GM19467 (cell line): ENCODE data around the gene PNRC1.
"Not testable (repeated sequence)": the region's sequence is repeated elsewhere in the genome, so short reads cannot be mapped to it uniquely, and the experiment has no call there.

Experiments
- ATAC-seq: cut with Tn5 transposase; IDR thresholded peaks from one replicate; pipeline ENCODE4 v1.9.1; 2021; ENCODE audit warnings: mild to moderate bottlenecking, moderate library complexity; ENCODE audit not compliant: unreplicated experiment

PNRC1 gene

DNA sequence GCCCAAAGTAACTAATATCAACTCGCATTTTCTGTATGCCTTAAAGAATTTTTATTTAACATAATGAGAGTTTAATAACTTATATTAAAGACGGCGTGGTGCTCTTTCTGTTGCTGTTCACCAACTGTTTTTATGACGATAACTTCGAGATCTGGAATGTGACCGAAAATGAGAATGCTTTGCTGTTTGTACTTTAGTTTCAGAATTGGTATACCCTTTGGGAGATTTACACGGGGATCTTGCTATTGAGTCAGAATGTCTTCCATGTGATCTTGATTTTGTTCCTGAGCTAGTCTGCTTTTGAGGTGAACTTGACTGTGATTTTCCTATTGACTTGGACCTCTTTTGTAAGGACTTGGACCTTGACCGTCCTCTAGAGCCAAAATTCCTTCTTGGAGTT lies 17.9 kb downstream of the PNRC1 start:
- no peak for ATAC-seq

DNA sequence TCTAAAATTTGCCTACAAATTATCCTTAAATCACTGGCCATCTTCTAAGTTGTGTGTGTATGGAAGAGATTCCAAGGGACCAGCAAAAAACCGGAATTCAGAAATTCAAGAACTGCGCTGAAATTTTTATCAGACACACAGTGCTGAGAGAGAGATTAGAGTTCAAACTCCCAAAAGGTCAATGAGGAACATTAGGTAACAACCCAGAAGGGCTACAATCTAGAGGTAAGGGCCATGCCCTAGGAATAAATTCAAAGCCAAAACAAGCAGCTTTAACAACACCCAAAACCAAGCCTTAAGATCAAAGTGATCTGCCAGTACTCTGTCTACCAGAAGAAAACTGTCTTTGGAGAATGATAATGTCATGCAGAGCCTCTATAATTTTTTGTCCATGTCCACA lies 19.6 kb downstream of the PNRC1 start:
- ATAC-seq: no peak

GRCh38 chr6:89110284-89110683 lies 29.7 kb downstream of the PNRC1 start:
- ATAC-seq: no peak

DNA sequence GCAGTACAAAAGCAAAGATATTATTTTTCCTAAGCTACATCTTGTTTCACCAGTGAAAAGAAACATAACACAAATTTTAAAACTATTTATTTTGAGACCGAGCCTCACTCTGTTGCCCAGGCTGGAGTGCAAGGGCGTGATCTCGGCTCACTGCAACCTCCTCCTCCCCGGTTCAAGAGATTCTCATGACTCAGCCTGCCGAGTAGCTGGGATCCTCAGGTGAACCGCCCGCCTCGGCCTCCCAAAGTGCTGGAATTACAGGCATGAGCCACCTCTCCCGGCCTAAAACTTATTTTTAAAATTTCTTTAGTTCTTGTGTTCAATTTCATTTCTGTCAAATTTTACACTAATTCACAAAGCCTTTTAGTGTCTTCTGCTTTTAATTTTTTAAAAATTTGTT lies 31.4 kb downstream of the PNRC1 start:
- ATAC-seq: no peak

GRCh38 chr6:89116702-89117101 lies 36.2 kb downstream of the PNRC1 start:
- no peak for ATAC-seq

GRCh38 chr6:89117211-89118108 lies 36.9 kb downstream of the PNRC1 start, which contains the start of gene SRSF12:
TSS of gene SRSF12 (minus strand) at chr6:89118071. CDS start at chr6:89117887, 184 bp downstream.
- peak; percentile 77 for ATAC-seq

DNA sequence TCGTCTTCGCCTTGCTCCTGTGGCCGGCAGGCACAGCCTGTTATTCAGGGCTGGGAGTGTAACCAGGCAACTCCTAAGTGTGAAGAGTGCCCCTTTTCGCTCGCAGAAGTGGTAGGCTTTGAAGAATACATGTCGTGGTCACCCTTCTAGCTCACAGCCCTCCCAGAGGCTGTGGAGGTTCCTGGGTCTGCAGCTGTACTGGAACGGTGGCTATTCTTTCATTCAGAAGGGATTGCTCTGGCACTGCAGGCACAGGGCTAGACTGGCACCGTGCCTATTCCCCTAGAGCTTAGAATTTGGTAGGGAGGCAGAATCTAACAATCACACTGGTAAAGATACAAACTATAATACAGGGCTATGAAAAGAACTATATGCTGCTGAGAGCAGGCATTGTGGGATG lies 38.4 kb downstream of the PNRC1 start:
- no peak for ATAC-seq

DNA sequence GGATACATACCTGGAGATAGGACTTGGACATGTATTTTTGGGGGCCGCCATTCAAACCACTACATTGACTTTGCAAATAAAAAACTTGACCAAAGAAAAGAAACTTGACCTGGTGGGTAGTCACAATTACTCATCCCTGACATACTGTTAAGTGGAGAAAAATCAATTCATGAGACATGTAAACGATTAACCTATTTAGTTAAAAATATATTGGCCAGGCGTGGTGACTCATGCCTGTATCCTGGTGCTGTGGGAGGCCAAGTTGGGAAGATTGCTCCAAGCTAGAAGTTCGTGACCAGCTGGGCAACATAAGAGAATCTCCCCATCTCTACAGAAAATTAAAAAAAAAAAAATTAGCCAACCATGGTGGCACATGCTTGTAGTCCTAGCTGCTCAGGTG lies 39.8 kb downstream of the PNRC1 start:
- ATAC-seq: no peak

- no peak for ATAC-seq
Observed at GRCh38 chr6:89121934-89122333, 41.4 kb downstream of the PNRC1 start.

DNA sequence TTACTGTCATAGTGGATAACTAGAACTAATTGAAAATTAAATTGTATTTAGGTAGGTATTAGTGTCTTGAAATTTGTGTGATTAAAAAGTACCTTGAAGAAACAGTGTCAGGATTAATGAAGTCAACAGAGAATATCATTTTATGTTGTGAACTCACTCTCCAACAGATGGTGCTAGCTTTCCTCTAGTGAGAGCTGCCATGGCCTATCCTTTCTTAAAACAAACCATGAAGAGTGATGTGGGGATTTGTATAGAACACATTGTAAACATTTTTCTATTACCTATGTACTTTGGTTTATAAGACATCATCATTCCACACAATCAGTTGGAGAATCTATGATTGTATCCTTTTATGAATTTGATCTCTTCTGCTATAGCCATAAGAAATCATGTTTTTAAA lies 42.1 kb downstream of the PNRC1 start:
- ATAC-seq: no peak

DNA sequence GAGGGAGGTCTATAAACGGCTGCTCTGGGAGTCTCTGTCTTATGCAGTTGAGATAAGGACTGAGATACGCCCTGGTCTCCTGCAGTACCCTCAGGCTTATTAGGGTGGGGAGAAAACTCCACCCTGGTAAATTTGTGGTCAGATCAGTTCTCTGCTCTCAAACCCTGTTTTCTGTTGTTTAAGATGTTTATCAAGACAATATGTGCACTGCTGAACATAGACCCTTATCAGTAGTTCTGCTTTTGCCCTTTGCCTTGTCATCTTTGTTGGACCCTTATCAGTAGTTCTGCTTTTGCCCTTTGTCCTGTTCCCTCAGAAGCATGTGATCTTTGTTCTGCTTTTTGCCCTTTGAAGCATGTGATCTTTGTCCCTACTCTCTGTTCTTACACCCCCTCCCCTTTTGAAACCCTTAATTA lies 47.7 kb downstream of the PNRC1 start:
- ATAC-seq: not testable (repeated sequence)

DNA sequence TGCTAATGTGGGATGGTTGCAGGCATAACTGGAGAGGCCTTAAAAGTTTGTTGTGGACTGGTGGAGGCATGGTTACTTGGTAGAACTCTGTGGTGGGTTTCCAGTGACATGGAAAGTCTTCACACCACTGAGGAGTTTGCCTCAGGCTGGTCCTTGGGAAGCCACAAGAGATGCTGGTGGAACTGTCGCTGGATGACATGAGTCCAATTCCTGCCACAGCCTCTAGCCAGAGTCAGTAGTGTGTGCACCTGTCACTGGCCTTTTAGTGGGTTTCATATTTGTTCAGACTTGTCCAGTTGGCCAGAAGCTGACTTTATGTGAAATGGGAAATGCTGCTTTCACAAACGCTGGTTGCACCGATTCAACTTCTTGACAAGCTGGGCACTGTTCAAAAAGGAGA lies 51.0 kb downstream of the PNRC1 start:
- ATAC-seq: no peak

DNA sequence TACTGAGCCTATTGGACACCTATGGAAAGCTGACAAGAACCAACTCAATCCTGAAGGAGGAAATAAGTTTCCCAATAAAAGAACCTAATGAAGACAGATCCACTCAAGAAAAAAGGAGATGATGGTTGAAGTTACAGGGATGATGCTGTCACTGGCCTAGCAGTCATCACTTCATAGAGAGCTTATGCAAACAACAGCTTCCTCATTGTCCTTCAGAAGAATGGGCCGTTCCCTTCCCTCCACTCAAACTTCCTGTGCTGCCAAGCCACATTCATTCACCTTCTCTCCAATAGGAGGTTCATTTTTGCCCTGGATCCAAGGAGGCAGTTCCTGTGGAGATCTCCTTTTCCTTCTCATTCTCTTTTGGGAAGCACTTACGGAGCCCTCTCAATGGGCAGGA lies 51.5 kb downstream of the PNRC1 start:
- no peak for ATAC-seq

DNA sequence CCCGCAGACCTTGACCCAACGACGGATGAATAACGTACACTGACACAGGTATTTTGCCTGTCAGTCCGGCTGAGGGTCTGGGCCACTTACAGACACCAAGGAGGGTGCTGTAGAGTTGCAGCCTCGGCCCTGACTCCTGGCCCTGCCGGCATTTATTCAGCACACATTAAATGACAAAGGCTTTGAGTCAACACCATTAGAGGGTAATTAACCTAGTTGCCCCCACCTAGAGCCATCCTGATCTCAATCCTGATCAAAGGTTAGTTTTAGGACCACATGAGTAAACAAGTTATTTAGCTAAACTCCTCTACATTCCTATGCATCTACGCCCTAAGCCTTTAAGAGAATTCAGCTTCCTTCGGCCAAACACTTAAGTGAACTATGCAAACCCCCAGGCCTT lies 53.4 kb downstream of the PNRC1 start:
- ATAC-seq: no peak

GRCh38 chr6:89134723-89135122 lies 54.2 kb downstream of the PNRC1 start:
- ATAC-seq: no peak
